RWPE1 (cell line): ENCODE results near the gene CACNA1F.

Experiments used
- CTCF ChIA-PET: fragments of 350-600 bp; sonication (Branson Sonifier 250); formaldehyde crosslinking; extraction: SDS; loops from one replicate; lab custom pipeline; 2021; lab: Yijun Ruan, JAX
- POLR2A ChIA-PET: fragments of 400-600 bp; formaldehyde crosslinking; extraction: SDS; loops from one replicate; lab custom pipeline; 2020; ENCODE audit warnings: antibody characterized with exemption; ENCODE audit not compliant: low non-redundant PET; lab: Yijun Ruan, JAX
- DNase-seq: peaks from one replicate; pipeline ENCODE4 v3.0.0; 2012; ENCODE audit warnings: low spot score
- H3K27ac ChIP-seq: fragments of 450-650 bp; 2 replicates; pipeline ENCODE4 v1.5.1; 2017
- TF ChIP-seq, protein P1 (sequence below): fragments of 450-650 bp; conservative IDR thresholded peaks from 2 replicates; pipeline ENCODE4 v1.5.1; 2017; ENCODE audit warnings: low read depth, mild to moderate bottlenecking

Gene CACNA1F

DNA sequence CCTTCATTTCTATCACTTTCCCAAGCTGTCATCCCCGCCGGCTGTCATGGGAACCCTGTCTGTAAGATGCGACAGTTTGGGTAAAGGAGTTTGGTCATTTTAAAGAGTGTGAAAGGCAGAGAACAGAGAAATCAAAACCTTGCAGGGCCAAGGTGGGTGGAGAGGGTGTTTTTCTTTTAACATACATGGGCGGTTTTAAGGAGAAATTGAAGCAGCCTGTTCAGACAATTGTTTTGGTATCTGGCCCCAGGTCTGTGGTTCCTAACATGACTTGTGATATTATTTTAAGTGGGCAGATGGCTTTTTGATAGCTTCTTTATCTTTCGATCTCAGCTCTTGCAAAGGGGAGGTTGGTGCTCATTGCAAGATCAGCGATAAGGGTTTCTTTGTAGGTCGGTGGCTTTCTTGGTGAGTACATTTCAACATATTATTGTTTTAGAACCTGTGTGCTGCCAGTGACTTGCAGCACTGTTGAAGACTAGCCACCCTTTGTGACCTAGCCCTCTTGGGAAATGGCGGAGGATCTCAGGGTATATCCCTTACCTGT lies 40.1 kb upstream of the CACNA1F start:
- H3K27ac ChIP-seq = no peak overlapping the region
- CTCF ChIA-PET = no interaction called here
- TF ChIP-seq, protein P1, sequence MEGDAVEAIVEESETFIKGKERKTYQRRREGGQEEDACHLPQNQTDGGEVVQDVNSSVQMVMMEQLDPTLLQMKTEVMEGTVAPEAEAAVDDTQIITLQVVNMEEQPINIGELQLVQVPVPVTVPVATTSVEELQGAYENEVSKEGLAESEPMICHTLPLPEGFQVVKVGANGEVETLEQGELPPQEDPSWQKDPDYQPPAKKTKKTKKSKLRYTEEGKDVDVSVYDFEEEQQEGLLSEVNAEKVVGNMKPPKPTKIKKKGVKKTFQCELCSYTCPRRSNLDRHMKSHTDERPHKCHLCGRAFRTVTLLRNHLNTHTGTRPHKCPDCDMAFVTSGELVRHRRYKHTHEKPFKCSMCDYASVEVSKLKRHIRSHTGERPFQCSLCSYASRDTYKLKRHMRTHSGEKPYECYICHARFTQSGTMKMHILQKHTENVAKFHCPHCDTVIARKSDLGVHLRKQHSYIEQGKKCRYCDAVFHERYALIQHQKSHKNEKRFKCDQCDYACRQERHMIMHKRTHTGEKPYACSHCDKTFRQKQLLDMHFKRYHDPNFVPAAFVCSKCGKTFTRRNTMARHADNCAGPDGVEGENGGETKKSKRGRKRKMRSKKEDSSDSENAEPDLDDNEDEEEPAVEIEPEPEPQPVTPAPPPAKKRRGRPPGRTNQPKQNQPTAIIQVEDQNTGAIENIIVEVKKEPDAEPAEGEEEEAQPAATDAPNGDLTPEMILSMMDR = no peak
- POLR2A ChIA-PET = no interaction called here
- no peak for DNase-seq

DNA sequence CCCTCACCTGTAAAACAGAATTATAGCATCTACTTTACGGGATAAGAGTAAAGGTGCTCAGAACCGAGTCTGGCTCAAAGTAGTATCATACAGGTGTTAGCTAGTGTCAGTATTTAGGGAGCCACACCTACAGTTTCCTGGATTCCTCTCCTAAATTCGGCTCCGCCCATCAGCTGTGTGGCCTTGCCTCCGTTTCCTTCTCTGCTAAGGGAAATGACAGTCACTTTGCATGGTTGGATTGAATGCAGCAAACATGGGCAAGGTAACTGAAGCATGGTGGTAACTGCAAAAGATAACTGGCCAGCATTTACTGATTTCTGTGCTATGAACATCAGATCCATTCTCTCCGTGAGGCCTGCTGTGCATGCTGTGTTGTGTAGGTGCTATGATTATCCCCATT lies 39.3 kb upstream of the CACNA1F start:
- POLR2A ChIA-PET = interaction anchor here (0.6 to 1.4 kb wide), 2 partner anchors 35 to 100 kb away, joined by 4 read pairs; no protein-coding TSS in a partner anchor
- no peak overlapping the region for H3K27ac ChIP-seq
- DNase-seq = no peak
- CTCF ChIA-PET = no interaction called here
- TF ChIP-seq, protein P1 = no peak

DNA sequence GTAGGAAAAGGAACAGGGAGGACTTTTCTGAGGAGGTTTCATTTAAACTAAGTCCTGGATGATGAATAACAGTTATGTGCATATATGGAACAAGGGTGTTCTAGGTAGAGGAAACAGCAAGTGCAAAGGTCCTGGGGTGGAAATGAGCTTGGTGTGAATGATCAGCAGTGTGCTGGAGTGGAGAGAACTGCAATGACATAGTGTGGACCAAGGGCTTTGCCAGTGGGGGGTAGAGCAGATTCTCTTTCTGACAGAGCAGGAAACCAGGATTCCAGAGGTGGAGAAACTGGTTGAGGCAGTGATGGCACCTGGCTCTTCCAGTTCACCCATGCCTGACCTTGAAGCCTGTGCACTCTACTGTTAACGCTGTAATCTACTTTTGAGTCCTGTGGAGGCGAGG lies 38.2 kb upstream of the CACNA1F start:
- no peak for DNase-seq
- no peak overlapping the region for H3K27ac ChIP-seq
- ChIA-PET POLR2A (interaction anchor here (1.4 kb wide), 1 partner anchor 99 kb away, joined by 4 read pairs; no protein-coding TSS in a partner anchor), CTCF (no interaction called here)
- TF ChIP-seq, protein P1 = no peak

DNA sequence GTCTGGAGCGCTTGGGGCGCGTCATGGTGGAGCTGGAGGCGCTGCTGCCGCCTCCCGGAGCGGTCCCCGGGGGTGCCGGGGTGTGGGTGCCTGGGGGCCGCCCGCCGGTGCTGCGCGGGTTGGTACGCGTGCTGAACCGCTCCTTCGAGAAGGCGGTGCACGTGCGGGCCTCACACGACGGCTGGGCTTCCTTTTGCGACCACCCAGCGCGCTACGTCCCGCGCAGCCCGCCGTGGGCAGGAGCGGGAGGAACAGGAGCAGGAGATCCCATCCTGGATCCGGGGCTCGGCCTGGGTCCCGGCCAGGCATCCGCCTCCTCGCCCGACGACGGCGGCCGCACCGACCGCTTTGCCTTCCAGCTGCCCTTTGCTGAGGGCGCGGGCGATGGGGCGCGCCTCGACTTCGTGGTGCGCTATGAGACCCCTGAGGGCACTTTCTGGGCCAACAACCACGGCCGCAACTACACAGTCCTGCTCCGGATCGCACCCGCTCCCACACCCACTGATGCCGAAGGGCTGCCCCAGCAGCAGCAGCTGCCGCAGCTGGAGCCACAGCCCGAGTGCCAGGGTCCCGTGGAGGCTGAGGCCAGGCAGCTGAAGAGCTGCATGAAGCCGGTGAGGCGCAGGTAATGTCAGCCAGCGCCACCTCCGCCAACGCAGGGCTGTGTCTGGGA lies 37.2 kb upstream of the CACNA1F start:
- peak overlapping the region; percentile 88 for H3K27ac ChIP-seq
- POLR2A ChIA-PET = no interaction called here
- CTCF ChIA-PET = no interaction called here
- DNase-seq = no peak
- TF ChIP-seq, protein P1 = no peak

DNA sequence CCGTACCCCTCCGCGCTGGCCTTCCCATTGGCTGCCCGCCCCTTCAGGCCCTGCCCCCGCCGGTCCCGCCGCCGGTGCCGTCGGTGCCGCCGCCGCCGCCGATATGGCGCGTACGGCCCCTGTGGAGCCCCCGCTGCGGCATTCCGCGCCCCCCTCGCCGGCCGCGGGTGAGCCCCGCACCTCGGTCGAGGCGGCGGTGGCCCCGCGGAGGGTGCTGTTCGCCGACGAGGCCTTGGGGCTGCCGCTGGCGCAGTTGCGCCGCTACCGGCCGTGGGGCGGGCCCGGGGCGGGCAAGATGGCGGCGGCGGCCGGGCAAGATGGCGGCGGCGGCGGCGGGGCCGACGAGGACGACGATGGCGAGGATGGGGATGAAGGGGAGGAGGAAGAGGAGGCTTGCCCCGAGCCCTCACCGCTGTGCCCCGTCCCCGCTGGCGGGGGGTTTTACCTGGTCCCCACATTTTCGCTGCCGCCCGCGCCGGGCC lies 36.7 kb upstream of the CACNA1F start, which contains the start of gene PPP1R3F:
PPP1R3F (plus strand) TSS at position 27 of the 482 bp plus-strand sequence; CDS start at position 104, 77 bp downstream.
- ChIA-PET POLR2A (no interaction called here), CTCF (no interaction called here)
- TF ChIP-seq, protein P1 = no peak
- H3K27ac ChIP-seq = peak within 1 kb of the TSS; percentile 88
- DNase-seq = no peak

DNA sequence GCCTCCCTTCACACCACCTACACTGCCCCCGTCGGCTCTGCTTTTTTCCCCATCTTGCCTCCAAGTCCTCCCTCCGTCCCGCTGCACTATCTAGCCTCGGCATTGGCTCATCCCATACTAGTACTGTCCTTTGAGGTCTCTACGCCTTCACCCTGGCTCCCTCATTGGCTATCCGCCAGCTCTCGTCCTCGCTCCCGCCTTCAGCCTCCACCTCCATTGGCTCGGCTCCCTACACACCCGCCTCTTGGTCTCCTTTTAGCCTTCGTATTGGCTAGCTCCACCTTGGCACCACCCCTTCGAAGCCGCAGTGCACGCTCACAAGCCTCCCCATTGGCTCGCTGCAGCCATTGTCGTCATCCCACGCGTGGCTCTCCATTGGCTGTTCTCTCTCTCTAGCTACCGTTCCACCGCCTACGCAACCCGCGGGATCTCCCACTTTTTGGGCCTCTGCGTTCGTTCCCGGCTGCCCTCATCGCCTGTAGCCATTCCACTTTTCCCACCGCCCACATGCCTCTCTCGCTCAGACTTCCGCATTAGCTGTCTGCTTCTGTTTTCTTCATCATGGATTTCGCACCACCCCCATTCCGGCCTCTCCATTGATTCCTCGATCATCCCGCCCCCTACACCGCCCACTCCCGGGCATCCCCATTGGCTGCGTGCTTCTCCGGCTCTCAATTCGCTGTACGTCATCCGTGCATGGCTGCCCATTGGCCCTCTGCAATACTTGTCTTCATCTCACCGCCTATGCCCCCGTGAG lies 36.0 kb upstream of the CACNA1F start:
- POLR2A ChIA-PET = interaction anchor here (0.6 kb wide), 1 partner anchor 212 kb away, joined by 15 read pairs; no protein-coding TSS in a partner anchor
- H3K27ac ChIP-seq = peak overlapping the region; percentile 88
- TF ChIP-seq, protein P1 = no peak
- peak; percentile 91 for DNase-seq
- CTCF ChIA-PET = no interaction called here
